Mesenchymal stem cell (in vitro differentiated cells and primary cell): ENCODE data around the gene SMIM22.
A peak's percentile ranks its signal among the peaks of the same experiment; 100 is the strongest.

Experiments
- DNase-seq: peaks from one replicate; pipeline ENCODE4 v3.0.0-alpha.2; 2013
- H2AFZ ChIP-seq: one replicate; pipeline ENCODE4 v1.6.1; 2013; ENCODE audit warnings: low read depth, mild to moderate bottlenecking, control low read depth, inconsistent platforms, low read length, moderate library complexity
- H2AK5ac ChIP-seq: 2 replicates; pipeline ENCODE4 v1.6.1; 2013; ENCODE audit warnings: low read length, moderate library complexity, mild to moderate bottlenecking, inconsistent platforms; ENCODE audit not compliant: severe bottlenecking
- H2BK120ac ChIP-seq: one replicate; pipeline ENCODE4 v1.6.1; 2013; ENCODE audit warnings: low read depth, mild to moderate bottlenecking, inconsistent platforms, low read length, moderate library complexity
- H2BK12ac ChIP-seq, 2 experiments: one replicate each; pipeline ENCODE4 v1.6.1; 2013; ENCODE audit warnings: inconsistent platforms in 2 of 2, low read length in 2 of 2, mild to moderate bottlenecking in 2 of 2, moderate library complexity in 2 of 2, control low read depth in 1 of 2
- H2BK15ac ChIP-seq: one replicate; pipeline ENCODE4 v1.6.1; 2013; ENCODE audit warnings: mild to moderate bottlenecking, low read depth, inconsistent platforms; ENCODE audit not compliant: poor library complexity, severe bottlenecking
- H2BK5ac ChIP-seq: 2 replicates; pipeline ENCODE4 v1.6.1; 2013; ENCODE audit warnings: low read depth, mild to moderate bottlenecking, low read length, control low read depth, inconsistent platforms; ENCODE audit not compliant: poor library complexity, severe bottlenecking
- H3K14ac ChIP-seq, 2 experiments: one replicate each; pipeline ENCODE4 v1.6.1; 2013; ENCODE audit warnings: inconsistent platforms in 2 of 2, low read length in 2 of 2, control low read depth in 1 of 2, mild to moderate bottlenecking in 1 of 2, moderate library complexity in 1 of 2
- H3K18ac ChIP-seq, 2 experiments: one replicate each; pipeline ENCODE4 v1.6.1; 2013; ENCODE audit warnings: inconsistent platforms in 2 of 2, low read length in 2 of 2, control low read depth in 1 of 2, low read depth in 1 of 2, mild to moderate bottlenecking in 1 of 2
- H3K23ac ChIP-seq, 2 experiments: one replicate each; pipeline ENCODE4 v1.6.1; 2013; ENCODE audit warnings: inconsistent platforms in 2 of 2, low read length in 2 of 2, mild to moderate bottlenecking in 2 of 2, moderate library complexity in 2 of 2, control low read depth in 1 of 2
- H3K27ac ChIP-seq: 2 replicates; pipeline ENCODE4 v1.5.1; 2013; ENCODE audit warnings: mild to moderate bottlenecking, moderate library complexity, low read length, control low read depth, inconsistent platforms; ENCODE audit not compliant: poor library complexity, severe bottlenecking
- H3K27me3 ChIP-seq, 2 experiments: 2 replicates each; pipeline versions ENCODE4 v1.6.1 to v1.7.0; 2013; ENCODE audit warnings: low read length in 2 of 2, mild to moderate bottlenecking in 2 of 2, moderate library complexity in 2 of 2, control low read depth in 1 of 2, inconsistent platforms in 1 of 2; ENCODE audit not compliant: control insufficient read depth in 1 of 2, insufficient read depth in 1 of 2
- H3K36me3 ChIP-seq, 2 experiments: 2 replicates each; pipeline versions ENCODE4 v1.6.1 to v1.7.0; 2013; ENCODE audit warnings: low read length in 2 of 2, control low read depth in 1 of 2, inconsistent platforms in 1 of 2, low read depth in 1 of 2, mild to moderate bottlenecking in 1 of 2; ENCODE audit not compliant: insufficient read depth in 2 of 2, control insufficient read depth in 1 of 2
- H3K4ac ChIP-seq, 2 experiments: one replicate each; pipeline ENCODE4 v1.6.1; 2013; ENCODE audit warnings: inconsistent platforms in 2 of 2, low read length in 2 of 2, mild to moderate bottlenecking in 2 of 2, moderate library complexity in 2 of 2, control low read depth in 1 of 2, low read depth in 1 of 2
- H3K4me1 ChIP-seq: 2 replicates; pipeline ENCODE4 v1.6.1; 2013; ENCODE audit warnings: low read depth, low read length, control low read depth; ENCODE audit not compliant: control insufficient read depth, insufficient read depth
- H3K4me2 ChIP-seq: 2 replicates; pipeline ENCODE4 v1.6.1; 2013; ENCODE audit warnings: low read length, mild to moderate bottlenecking, inconsistent platforms; ENCODE audit not compliant: poor library complexity, severe bottlenecking
- H3K4me3 ChIP-seq, 2 experiments: 2 replicates each; pipeline versions ENCODE4 v1.5.1 to v1.7.0; 2013; ENCODE audit warnings: low read length in 2 of 2, mild to moderate bottlenecking in 2 of 2, control low read depth in 1 of 2, low read depth in 1 of 2; ENCODE audit not compliant: insufficient read depth in 1 of 2
- H3K79me1 ChIP-seq: replicated peaks from 2 replicates; pipeline ENCODE4 v1.6.1; 2013; ENCODE audit warnings: mild to moderate bottlenecking, control low read depth, low read length, inconsistent platforms; ENCODE audit not compliant: poor library complexity, severe bottlenecking
- H3K9ac ChIP-seq: 2 replicates; pipeline ENCODE4 v1.7.0; 2013; ENCODE audit warnings: mild to moderate bottlenecking, low read length, moderate library complexity
- H3K9me3 ChIP-seq: 2 replicates; pipeline ENCODE4 v1.7.0; 2013; ENCODE audit warnings: mild to moderate bottlenecking, low read length; ENCODE audit not compliant: control insufficient read depth
- H4K8ac ChIP-seq: one replicate; pipeline ENCODE4 v1.6.1; 2013; ENCODE audit warnings: inconsistent platforms, mild to moderate bottlenecking, low read length, moderate library complexity
- H4K91ac ChIP-seq: one replicate; pipeline ENCODE4 v1.6.1; 2013; ENCODE audit warnings: mild to moderate bottlenecking, low read length, inconsistent platforms
- WGBS: methylation state at CpG from one replicate; pipeline ENCODE4 v1.1.7; 2013; ENCODE audit warnings: mixed read lengths; 5-methylcytosine and 5-hydroxymethylcytosine counted together

The SMIM22 gene

GRCh38 chr16:4803401-4803844, 8.3 kb downstream of the SMIM22 start:
- no peak overlapping the region for H3K23ac ChIP-seq
- DNase-seq: no peak
- H2BK12ac ChIP-seq: no peak overlapping the region
- H2BK5ac ChIP-seq: no peak overlapping the region
- H3K14ac ChIP-seq: no peak overlapping the region
- peaks cover 16% of the 10 kb centered on the region for H3K79me1 ChIP-seq
- H3K4ac ChIP-seq: no peak overlapping the region
- no peak overlapping the region for H2BK15ac ChIP-seq
- no peak overlapping the region for H3K18ac ChIP-seq
- no peak overlapping the region for H2BK120ac ChIP-seq
- no peak overlapping the region for H3K4me2 ChIP-seq
- 71% methylated on average over 8 of the region's 8 CpGs for WGBS
- no peak overlapping the region for H2AFZ ChIP-seq
- H3K27ac ChIP-seq: no peak overlapping the region
- H4K91ac ChIP-seq: no peak overlapping the region
- peak overlapping the region; percentile 89 for H3K9ac ChIP-seq
- peaks cover 10% of the 10 kb centered on the region for H3K4me1 ChIP-seq
- H2AK5ac ChIP-seq: no peak overlapping the region
- H3K9me3 ChIP-seq: no peaks in the 10 kb centered on the region
- peaks cover 52 to 65% of the 10 kb centered on the region in 2 experiments for H3K36me3 ChIP-seq
- H3K27me3 ChIP-seq: no peaks in the 10 kb centered on the region
- H3K4me3 ChIP-seq: peak overlapping the region in 1 of 2 experiments; percentile 84
- H4K8ac ChIP-seq: no peak overlapping the region

- H3K27me3 ChIP-seq: no peaks in the 10 kb centered on the region
- peak overlapping the region; percentile 22 for H2AK5ac ChIP-seq
- no peak overlapping the region for H4K91ac ChIP-seq
- H3K9me3 ChIP-seq: no peaks in the 10 kb centered on the region
- no peak overlapping the region for H2AFZ ChIP-seq
- H3K18ac ChIP-seq: no peak overlapping the region
- H3K4me1 ChIP-seq: peaks cover 10% of the 10 kb centered on the region
- H3K23ac ChIP-seq: no peak overlapping the region
- no peak overlapping the region for H3K4me3 ChIP-seq
- H2BK12ac ChIP-seq: no peak overlapping the region
- DNase-seq: no peak
- H2BK120ac ChIP-seq: no peak overlapping the region
- H3K27ac ChIP-seq: no peak overlapping the region
- no peak overlapping the region for H2BK15ac ChIP-seq
- 91% methylated on average over 25 of the region's 26 CpGs for whole genome bisulfite sequencing
- no peak overlapping the region for H4K8ac ChIP-seq
- no peak overlapping the region for H3K4me2 ChIP-seq
- peaks cover 53 to 59% of the 10 kb centered on the region in 2 experiments for H3K36me3 ChIP-seq
- H3K79me1 ChIP-seq: peaks cover 16% of the 10 kb centered on the region
- no peak overlapping the region for H2BK5ac ChIP-seq
- H3K4ac ChIP-seq: no peak overlapping the region
- H3K14ac ChIP-seq: no peak overlapping the region
- H3K9ac ChIP-seq: no peak overlapping the region
Observed at GRCh38 chr16:4803898-4804762, 9.0 kb downstream of the SMIM22 start.

DNA sequence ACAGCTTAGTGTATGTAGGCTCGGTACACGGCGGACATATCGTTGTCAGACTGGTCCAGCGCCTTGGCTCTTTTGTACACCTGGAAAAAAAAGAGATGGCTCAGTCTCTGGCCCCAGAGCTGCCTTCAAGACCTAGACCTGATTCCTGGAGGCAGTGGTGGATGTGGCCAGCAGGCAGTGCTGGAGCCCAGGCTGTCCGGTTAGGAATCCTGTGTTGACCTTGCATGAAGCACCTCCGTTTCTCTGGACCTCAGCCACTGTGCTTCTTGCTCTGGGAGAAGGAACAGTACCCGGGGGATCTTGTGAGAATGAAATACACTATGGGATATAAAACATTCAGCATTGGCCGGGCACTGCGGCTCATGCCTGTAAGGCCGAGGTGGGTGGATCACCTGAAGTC, 10.1 kb downstream of the SMIM22 start:
- Histone ChIP-seq H3K79me1 (peaks cover 16% of the 10 kb centered on the region), H2AK5ac (no peak overlapping the region), H3K23ac (no peak overlapping the region), H2BK120ac (no peak overlapping the region), H2BK5ac (no peak overlapping the region), H3K9me3 (no peaks in the 10 kb centered on the region), H3K4me1 (peaks cover 10% of the 10 kb centered on the region), H4K8ac (no peak overlapping the region), H3K36me3 (peaks cover 56 to 57% of the 10 kb centered on the region in 2 experiments), H2BK15ac (no peak overlapping the region), H4K91ac (no peak overlapping the region), H3K27me3 (no peaks in the 10 kb centered on the region), H2BK12ac (no peak overlapping the region), H3K9ac (no peak overlapping the region), H2AFZ (no peak overlapping the region), H3K4ac (no peak overlapping the region), H3K27ac (no peak overlapping the region), H3K18ac (no peak overlapping the region), H3K4me3 (no peak overlapping the region), H3K4me2 (no peak overlapping the region), H3K14ac (no peak overlapping the region)
- 95% methylated on average over 11 of the region's 11 CpGs for WGBS
- DNase-seq: no peak

GRCh38 chr16:4806280-4806679, 11.1 kb downstream of the SMIM22 start:
- Histone ChIP-seq H2BK15ac (no peak overlapping the region), H2BK5ac (no peak overlapping the region), H3K79me1 (peaks cover 12% of the 10 kb centered on the region), H3K27ac (no peak overlapping the region), H2AFZ (no peak overlapping the region), H3K27me3 (no peaks in the 10 kb centered on the region), H3K9ac (no peak overlapping the region), H2BK120ac (no peak overlapping the region), H3K4me3 (no peak overlapping the region), H3K4ac (no peak overlapping the region), H3K14ac (no peak overlapping the region), H4K8ac (no peak overlapping the region), H2BK12ac (no peak overlapping the region), H3K18ac (no peak overlapping the region), H3K4me1 (peaks cover 6% of the 10 kb centered on the region), H3K9me3 (no peaks in the 10 kb centered on the region), H3K4me2 (no peak overlapping the region), H3K23ac (no peak overlapping the region), H3K36me3 (peaks cover 54 to 64% of the 10 kb centered on the region in 2 experiments), H4K91ac (no peak overlapping the region), H2AK5ac (no peak overlapping the region)
- WGBS: 100% methylated on average over 6 of the region's 6 CpGs
- DNase-seq: no peak
